GM12801 (cell line): Measurements from ENCODE around the gene FOXD1.

Source experiments
- CTCF ChIP-seq: IDR thresholded peaks from one replicate; pipeline ENCODE4 v1.5.1; 2011; ENCODE audit warnings: control low read depth; ENCODE audit not compliant: insufficient read length; ENCODE audit errors: extremely low read depth

Gene FOXD1

GRCh38 chr5:73459366-73459765, 10.8 kb upstream of the FOXD1 start:
- no peak for TF ChIP-seq CTCF

- TF ChIP-seq CTCF: no peak
These were observed 5.9 kb upstream of the FOXD1 start for GRCh38 chr5:73454379-73455036.

- TF ChIP-seq CTCF: no peak
These were observed 3.6 kb upstream of the FOXD1 start for GRCh38 chr5:73452215-73452614.

GRCh38 chr5:73451224-73452130, 2.9 kb upstream of the FOXD1 start:
- no peak for TF ChIP-seq CTCF

- TF ChIP-seq CTCF: no peak
These were observed 2.2 kb upstream of the FOXD1 start for GRCh38 chr5:73450672-73451223.

- no peak for TF ChIP-seq CTCF
These were observed 1.6 kb upstream of the FOXD1 start for GRCh38 chr5:73450137-73450536.
